HG03558 (cell line): ENCODE data around the gene ARMC9.
"Not testable (repeated sequence)": the region's sequence is repeated elsewhere in the genome, so short reads cannot be mapped to it uniquely, and the experiment has no call there.

Source experiments
- ATAC-seq: cut with Tn5 transposase; IDR thresholded peaks from one replicate; pipeline ENCODE4 v1.9.1; 2021; ENCODE audit warnings: moderate number of reproducible peaks; ENCODE audit not compliant: unreplicated experiment; ENCODE audit errors: extremely low read depth

The ARMC9 gene

GRCh38 chr2:231374771-231375170 is 176.3 kb downstream of the ARMC9 start:
- no peak for ATAC-seq

- not testable (repeated sequence) for ATAC-seq
These were observed 177.7 kb downstream of the ARMC9 start for GRCh38 chr2:231375994-231376615.

GRCh38 chr2:231376857-231377256 is 178.4 kb downstream of the ARMC9 start:
- no peak for ATAC-seq

- ATAC-seq, result no peak
These were observed 179.7 kb downstream of the ARMC9 start for GRCh38 chr2:231378026-231378722.

GRCh38 chr2:231379266-231380215 is 181.1 kb downstream of the ARMC9 start:
- ATAC-seq, result no peak

- no peak for ATAC-seq
These were observed 181.9 kb downstream of the ARMC9 start for GRCh38 chr2:231380307-231380706.

GRCh38 chr2:231380991-231381847 is 182.8 kb downstream of the ARMC9 start:
- ATAC-seq, result no peak

- ATAC-seq, result no peak
These were observed 183.7 kb downstream of the ARMC9 start for GRCh38 chr2:231382116-231382515.

GRCh38 chr2:231383416-231384108 is 185.1 kb downstream of the ARMC9 start:
- no peak for ATAC-seq

- no peak for ATAC-seq
These were observed 185.6 kb downstream of the ARMC9 start for GRCh38 chr2:231384109-231384435.

- ATAC-seq, result no peak
These were observed 186.5 kb downstream of the ARMC9 start for GRCh38 chr2:231384970-231385369.

- ATAC-seq, result no peak
These were observed 187.0 kb downstream of the ARMC9 start for GRCh38 chr2:231385429-231385828.

GRCh38 chr2:231386446-231386845 is 188.0 kb downstream of the ARMC9 start:
- no peak for ATAC-seq

- ATAC-seq, result no peak
These were observed 189.7 kb downstream of the ARMC9 start for GRCh38 chr2:231387904-231388724.

GRCh38 chr2:231388725-231389346 is 190.4 kb downstream of the ARMC9 start:
- no peak for ATAC-seq

- ATAC-seq, result no peak
These were observed 192.2 kb downstream of the ARMC9 start for GRCh38 chr2:231390667-231391066.

GRCh38 chr2:231391981-231392380 is 193.6 kb downstream of the ARMC9 start:
- no peak for ATAC-seq

GRCh38 chr2:231392431-231393148 is 194.2 kb downstream of the ARMC9 start:
- ATAC-seq, result no peak
